ENCODE results near the gene DES. TPM values are rescaled to one million over a fixed set of nuclear protein-coding genes. Genes with fewer than 3 reads are reported as not detected.

The DES gene
- total RNA-seq, 1 experiment from 2014 or later, result not detected

- Mint-ChIP-seq H3K9me3 (ENCODE audit: unreplicated experiment) (no peaks in the 10 kb centered on the region), H3K4me1 (ENCODE audit: low read depth, unreplicated experiment) (peaks cover 1% of the 10 kb centered on the region), H3K36me3 (ENCODE audit: insufficient read depth, unreplicated experiment) (no peaks in the 10 kb centered on the region), H3K4me3 (ENCODE audit: unreplicated experiment) (no peak overlapping the region), H3K27ac (ENCODE audit: unreplicated experiment) (no peak overlapping the region), H3K27me3 (ENCODE audit: insufficient read depth, unreplicated experiment) (no peaks in the 10 kb centered on the region)
- Histone ChIP-seq H3K9me3 (no peaks in the 10 kb centered on the region), H3K27me3 (replicated peaks; ENCODE audit: control insufficient read depth, insufficient read depth, low read length) (no peaks in the 10 kb centered on the region), H3K4me1 (0 out of 2 replicates have a peak, but pooled peaks cover under 1% of the 10 kb centered on the region), H3K36me3 (ENCODE audit: control insufficient read depth, insufficient read depth, low read length) (no peaks in the 10 kb centered on the region), H3K4me3 (ENCODE audit: low read depth, low read length) (no peak overlapping the region)
- TF ChIP-seq, protein P1, sequence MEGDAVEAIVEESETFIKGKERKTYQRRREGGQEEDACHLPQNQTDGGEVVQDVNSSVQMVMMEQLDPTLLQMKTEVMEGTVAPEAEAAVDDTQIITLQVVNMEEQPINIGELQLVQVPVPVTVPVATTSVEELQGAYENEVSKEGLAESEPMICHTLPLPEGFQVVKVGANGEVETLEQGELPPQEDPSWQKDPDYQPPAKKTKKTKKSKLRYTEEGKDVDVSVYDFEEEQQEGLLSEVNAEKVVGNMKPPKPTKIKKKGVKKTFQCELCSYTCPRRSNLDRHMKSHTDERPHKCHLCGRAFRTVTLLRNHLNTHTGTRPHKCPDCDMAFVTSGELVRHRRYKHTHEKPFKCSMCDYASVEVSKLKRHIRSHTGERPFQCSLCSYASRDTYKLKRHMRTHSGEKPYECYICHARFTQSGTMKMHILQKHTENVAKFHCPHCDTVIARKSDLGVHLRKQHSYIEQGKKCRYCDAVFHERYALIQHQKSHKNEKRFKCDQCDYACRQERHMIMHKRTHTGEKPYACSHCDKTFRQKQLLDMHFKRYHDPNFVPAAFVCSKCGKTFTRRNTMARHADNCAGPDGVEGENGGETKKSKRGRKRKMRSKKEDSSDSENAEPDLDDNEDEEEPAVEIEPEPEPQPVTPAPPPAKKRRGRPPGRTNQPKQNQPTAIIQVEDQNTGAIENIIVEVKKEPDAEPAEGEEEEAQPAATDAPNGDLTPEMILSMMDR (IDR thresholded peaks at IDR 0.05; ENCODE audit: insufficient read depth in 1 of 2, low read depth in 1 of 2, low read length in 1 of 2, severe bottlenecking in 1 of 2, unreplicated experiment in 1 of 2), result no peak
- intact Hi-C loops (cut with micrococcal nuclease; ENCODE audit: unreplicated experiment), result no loop called here
- ChIA-PET POLR2A (no interaction called here), CTCF (interaction anchor here (0.5 kb wide), 1 partner anchor 48 kb away, joined by 4 read pairs; no protein-coding TSS in a partner anchor)
- DNase-seq, result no peak
- BruUV-seq (replicated peaks), result no TSS peak
These were observed 34.5 kb downstream of the DES start for GRCh38 chr2:219452361-219453317.

DNA sequence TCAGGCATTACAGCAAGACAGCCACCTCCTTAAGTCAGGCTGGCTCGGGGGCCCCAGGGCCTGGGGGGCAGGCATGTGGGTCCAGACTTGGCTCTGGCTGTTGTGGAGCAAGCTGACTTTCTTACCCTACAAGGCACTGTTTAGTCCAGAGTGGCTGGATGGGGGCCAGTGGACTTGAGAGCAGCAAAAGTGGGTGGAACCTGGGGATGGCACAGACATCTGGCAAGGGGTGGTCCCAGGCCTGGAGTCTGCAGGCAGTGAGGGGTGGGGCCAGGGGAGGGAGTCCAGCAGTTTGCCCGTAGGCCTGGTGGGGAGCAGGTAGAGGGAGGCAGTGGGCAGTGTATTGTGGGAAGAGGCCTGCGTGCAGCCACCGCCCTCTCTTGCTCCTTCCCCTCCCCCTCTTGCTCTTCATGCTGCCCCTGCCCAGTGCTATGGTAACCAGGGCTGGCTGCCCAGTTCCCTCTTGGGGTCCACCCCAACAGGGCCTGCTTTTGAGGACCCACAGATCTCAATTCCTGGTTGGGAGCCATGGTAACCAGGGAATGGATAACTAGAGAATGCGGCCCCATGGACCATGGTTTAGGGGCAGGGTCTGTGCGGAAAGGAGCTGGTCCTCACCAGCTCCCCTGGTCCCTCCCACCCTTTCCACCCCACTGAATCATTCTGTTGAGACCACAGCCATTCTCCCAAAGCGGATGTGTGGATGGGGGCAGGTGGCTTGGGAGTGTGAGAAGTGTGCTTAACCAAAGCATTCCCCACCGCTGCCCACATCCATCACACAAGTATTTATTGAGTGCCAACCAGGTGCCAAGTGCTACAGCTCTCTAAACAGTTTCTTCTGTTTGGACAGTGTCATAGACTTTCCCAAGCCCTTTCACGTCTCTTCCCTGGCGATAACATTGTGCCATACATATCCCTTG is 35.8 kb downstream of the DES start:
- DNase-seq, result no peak
- peaks cover 7% of the 10 kb centered on the region for H3K4me1 Mint-ChIP-seq (ENCODE audit: low read depth, unreplicated experiment)
- H3K36me3 Mint-ChIP-seq (ENCODE audit: insufficient read depth, unreplicated experiment), result no peaks in the 10 kb centered on the region
- Histone ChIP-seq H3K27me3 (replicated peaks; ENCODE audit: control insufficient read depth, insufficient read depth, low read length) (no peaks in the 10 kb centered on the region), H3K4me3 (ENCODE audit: low read depth, low read length) (no peak overlapping the region), H3K36me3 (ENCODE audit: control insufficient read depth, insufficient read depth, low read length) (no peaks in the 10 kb centered on the region), H3K9me3 (no peaks in the 10 kb centered on the region), H3K4me1 (0 out of 2 replicates have a peak, but pooled peaks cover 4% of the 10 kb centered on the region)
- no peak overlapping the region for H3K27ac Mint-ChIP-seq (ENCODE audit: unreplicated experiment)
- TF ChIP-seq, protein P1 (IDR thresholded peaks at IDR 0.05; ENCODE audit: insufficient read depth in 1 of 2, low read depth in 1 of 2, low read length in 1 of 2, severe bottlenecking in 1 of 2, unreplicated experiment in 1 of 2), result no peak
- H3K4me3 Mint-ChIP-seq (ENCODE audit: unreplicated experiment), result no peak overlapping the region
- ChIA-PET CTCF (interaction anchor here (1.0 kb wide), 2 partner anchors 42 to 45 kb away, joined by 3 to 5 read pairs; partner anchors contain the start of gene GMPPA), POLR2A (no interaction called here)
- BruUV-seq (replicated peaks), result no TSS peak
- no peaks in the 10 kb centered on the region for H3K27me3 Mint-ChIP-seq (ENCODE audit: insufficient read depth, unreplicated experiment)
- no peaks in the 10 kb centered on the region for H3K9me3 Mint-ChIP-seq (ENCODE audit: unreplicated experiment)
- intact Hi-C loops (cut with micrococcal nuclease; ENCODE audit: unreplicated experiment), result no loop called here

GRCh38 chr2:219455581-219455980 is 37.4 kb downstream of the DES start:
- H3K4me1 Mint-ChIP-seq (ENCODE audit: low read depth, unreplicated experiment), result peaks cover 7% of the 10 kb centered on the region
- no peaks in the 10 kb centered on the region for H3K36me3 Mint-ChIP-seq (ENCODE audit: insufficient read depth, unreplicated experiment)
- H3K27me3 Mint-ChIP-seq (ENCODE audit: insufficient read depth, unreplicated experiment), result no peaks in the 10 kb centered on the region
- no TSS peak for BruUV-seq (replicated peaks)
- H3K4me3 Mint-ChIP-seq (ENCODE audit: unreplicated experiment), result no peak overlapping the region
- ChIA-PET POLR2A (no interaction called here), CTCF (interaction anchor here (1.2 kb wide), 1 partner anchor 42 kb away, joined by 3 read pairs; no protein-coding TSS in a partner anchor)
- DNase-seq, result no peak
- no peaks in the 10 kb centered on the region for H3K9me3 Mint-ChIP-seq (ENCODE audit: unreplicated experiment)
- Histone ChIP-seq H3K4me3 (ENCODE audit: low read depth, low read length) (no peak overlapping the region), H3K36me3 (ENCODE audit: control insufficient read depth, insufficient read depth, low read length) (no peaks in the 10 kb centered on the region), H3K9me3 (no peaks in the 10 kb centered on the region), H3K27me3 (replicated peaks; ENCODE audit: control insufficient read depth, insufficient read depth, low read length) (no peaks in the 10 kb centered on the region), H3K4me1 (0 out of 2 replicates have a peak, but pooled peaks cover 4% of the 10 kb centered on the region)
- TF ChIP-seq, protein P1 (IDR thresholded peaks at IDR 0.05; ENCODE audit: insufficient read depth in 1 of 2, low read depth in 1 of 2, low read length in 1 of 2, severe bottlenecking in 1 of 2, unreplicated experiment in 1 of 2), result no peak
- intact Hi-C loops (cut with micrococcal nuclease; ENCODE audit: unreplicated experiment), result no loop called here
- no peak overlapping the region for H3K27ac Mint-ChIP-seq (ENCODE audit: unreplicated experiment)
